K562 (cell line): ENCODE data around the gene GLRX2. TPM values are rescaled to one million over a fixed set of nuclear protein-coding genes. Genes with fewer than 3 reads are reported as not detected.

Source experiments
- ETS2 ChIP-seq: IDR thresholded peaks from 2 replicates; pipeline ENCODE4 v1.6.1; 2016; ENCODE audit warnings: borderline replicate concordance, missing genetic modification characterization, mild to moderate bottlenecking, moderate library complexity, missing compliant biosample characterization; ENCODE audit not compliant: poor library complexity, severe bottlenecking
- ETV1 ChIP-seq: fragments of 450-650 bp; conservative IDR thresholded peaks from 2 replicates; pipeline ENCODE4 v1.6.1; 2016; ENCODE audit warnings: missing genetic modification characterization, control low read depth, low read depth, missing compliant biosample characterization
- FUS ChIP-seq: fragments of 200-400 bp; formaldehyde crosslinking; optimal IDR thresholded peaks from 2 replicates; pipeline ENCODE3; 2017; ENCODE audit warnings: low read depth, low read length
- MAZ ChIP-seq, 2 experiments: fragments of 450-650 bp in 1 of 2; sonication (generic) in 1 of 2; formaldehyde crosslinking; IDR thresholded peaks in 1 of 2; conservative IDR thresholded peaks in 1 of 2; 2 replicates each; pipeline versions ENCODE4 v1.4.0 to v1.5.0; 2020; ENCODE audit warnings: mild to moderate bottlenecking in 1 of 2, missing genetic modification reagents in 1 of 2
- NCOA1 ChIP-seq: fragments of 450-650 bp; IDR thresholded peaks from 2 replicates; pipeline ENCODE4 v1.6.1; 2016; ENCODE audit warnings: low read depth
- NEUROD1 ChIP-seq: fragments of 150-350 bp; IDR thresholded peaks from 2 replicates; pipeline ENCODE4 v1.6.1; 2014; ENCODE audit warnings: borderline replicate concordance, low read length, low read depth; ENCODE audit not compliant: partially characterized antibody
- RB1 ChIP-seq: fragments of 450-650 bp; IDR thresholded peaks from 2 replicates; pipeline ENCODE4 v1.6.1; 2017; ENCODE audit warnings: low read depth, mild to moderate bottlenecking
- RBM15 ChIP-seq: fragments of 200-400 bp; formaldehyde crosslinking; IDR thresholded peaks from 2 replicates; pipeline ENCODE4 v1.6.1; 2018; ENCODE audit warnings: mild to moderate bottlenecking, low read length, moderate library complexity; ENCODE audit not compliant: insufficient read depth
- SIRT6 ChIP-seq: IDR thresholded peaks from one replicate; pipeline ENCODE4 v1.6.1; 2012; ENCODE audit warnings: low read depth, mild to moderate bottlenecking, control low read depth, inconsistent platforms, low read length, moderate library complexity
- SRSF9 ChIP-seq: fragments of 200-400 bp; formaldehyde crosslinking; IDR thresholded peaks from 2 replicates; pipeline ENCODE4 v1.6.1; 2017; ENCODE audit warnings: low read depth, low read length, borderline replicate concordance
- TFE3 ChIP-seq: fragments of 450-650 bp; formaldehyde crosslinking; IDR thresholded peaks from 2 replicates; pipeline ENCODE4 v1.4.0; 2020; ENCODE audit warnings: mild to moderate bottlenecking, mixed read lengths
- UBTF ChIP-seq, 2 experiments: IDR thresholded peaks; 2 replicates each; pipeline ENCODE4 v1.6.1; 2012; ENCODE audit warnings: improper control_type of control experiment in 2 of 2, low read depth in 2 of 2, low read length in 2 of 2, borderline replicate concordance in 1 of 2
- ZEB2 ChIP-seq: fragments of 450-650 bp; IDR thresholded peaks from 2 replicates; pipeline ENCODE4 v1.6.1; 2016
- ZNF121 ChIP-seq: sonication (generic); formaldehyde crosslinking; conservative IDR thresholded peaks from 2 replicates; pipeline ENCODE4 v1.8.0; 2022; ENCODE audit warnings: missing genetic modification reagents
- ZNF444 ChIP-seq: fragments of 250-450 bp; sonication (Bioruptor Pico); IDR thresholded peaks from 2 replicates; pipeline ENCODE4 v1.4.0; 2020; ENCODE audit warnings: mild to moderate bottlenecking, moderate library complexity
- ZNF589 ChIP-seq: fragments of 200-800 bp; sonication (Bioruptor generic); IDR thresholded peaks from 2 replicates; pipeline ENCODE4 v1.6.1; 2016; ENCODE audit warnings: low read depth, missing genetic modification characterization, missing compliant biosample characterization
- ZNF644 ChIP-seq: fragments of 200-800 bp; sonication (Bioruptor generic); IDR thresholded peaks from 2 replicates; pipeline ENCODE4 v1.6.1; 2016; ENCODE audit warnings: low read depth, missing genetic modification characterization, missing compliant biosample characterization
- polyA plus RNA-seq, 8 experiments: library from polyadenylated mRNA; depleted of rRNA in 4 of 8; stranded (reverse) in 5 of 8; unstranded in 3 of 8; fragments of >200 nt; fragmentation: Nextera tagmentation in 2 of 8; fragmentation: Illumina TruSeq in 1 of 8; extraction: Ambion mirVana in 2 of 8; extraction: Trizol in 1 of 8; gene quantifications; 2 replicates each; pipeline versions ENCODE4 v1.2.1 to v1.2.3, GENCODE V29; 2011 to 2014; ENCODE audit warnings: inconsistent platforms in 1 of 8, missing spikeins in 1 of 8
- total RNA-seq, 7 experiments: library from RNA; depleted of rRNA in 6 of 7; stranded (reverse); fragments of >200 nt in 6 of 7; fragmentation: Illumina TruSeq in 2 of 7; extraction: Trizol in 2 of 7; gene quantifications; 2 replicates each; pipeline versions ENCODE4 v1.2.1 to v1.2.3, GENCODE V29; 2011 to 2021; ENCODE audit warnings: low replicate concordance in 1 of 7
- TF ChIP-seq, protein P1 (sequence below), 2 experiments: fragments of 450-650 bp; IDR thresholded peaks; 2 replicates each; pipeline ENCODE4 v1.6.1; 2018; ENCODE audit warnings: mild to moderate bottlenecking in 2 of 2, low read depth in 1 of 2; ENCODE audit not compliant: partially characterized antibody in 2 of 2

The GLRX2 gene
- total and polyA plus RNA-seq, 9 of the 15 experiments (the other 6 are each of a cell fraction or from before 2014, with no cell fraction given), result 13.3 to 82.6 (median 55.1) TPM

DNA sequence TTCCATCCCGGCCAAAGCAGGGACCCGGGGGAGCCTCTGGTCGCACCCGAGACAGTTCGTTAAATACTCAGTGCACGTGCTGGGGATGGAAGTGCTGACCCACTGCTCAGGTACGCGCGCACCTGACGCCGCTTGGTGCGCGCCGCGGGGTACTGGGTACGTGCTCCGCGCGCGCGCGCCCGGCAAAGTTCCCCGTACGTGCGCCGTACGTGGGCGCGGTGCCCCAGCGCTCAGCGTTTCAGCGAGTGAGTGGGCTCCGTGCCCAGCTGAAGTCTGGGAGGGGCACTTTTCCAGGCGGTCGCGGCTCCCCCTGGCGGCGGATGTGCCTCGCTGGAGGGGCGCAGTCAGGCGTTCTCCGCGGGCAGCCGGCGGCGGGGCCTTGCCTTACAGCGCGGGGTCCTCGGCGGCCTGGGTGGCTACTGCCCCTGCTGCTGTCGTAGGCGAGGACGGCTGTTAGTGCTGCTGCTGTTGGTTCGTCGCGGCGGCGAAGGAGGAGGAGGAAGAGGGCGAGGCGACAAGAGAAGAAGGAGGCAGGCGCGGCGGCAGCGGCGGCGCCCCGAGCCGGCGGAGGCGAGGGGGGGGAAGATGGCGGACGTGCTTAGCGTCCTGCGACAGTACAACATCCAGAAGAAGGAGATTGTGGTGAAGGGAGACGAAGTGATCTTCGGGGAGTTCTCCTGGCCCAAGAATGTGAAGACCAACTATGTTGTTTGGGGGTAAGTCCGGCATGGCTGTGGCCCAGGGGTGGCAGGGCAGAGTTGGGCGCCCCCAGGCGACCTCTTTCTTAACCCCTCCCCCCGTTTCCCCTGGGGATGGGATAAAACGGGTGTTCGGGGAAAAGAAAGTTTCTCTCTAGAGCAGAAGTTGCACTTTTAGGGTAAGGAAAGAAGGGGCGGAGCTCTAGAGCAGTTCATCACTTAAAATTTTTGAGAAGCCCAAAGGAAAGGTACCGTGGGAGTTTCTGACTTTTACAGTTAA lies 16.7 kb upstream of the GLRX2 start, which contains the start of gene CDC73 (continued):
- TF ChIP-seq UBTF (IDR thresholded peaks at IDR 0.05; ENCODE audit: borderline replicate concordance in 1 of 2, low read depth in 2 of 2, low read length in 2 of 2) (peak; percentile 89 to 91; a peak in 3 of 4 replicates), ETV1 (peak; percentile 39), SIRT6 (no peak), SRSF9 (no peak), TFE3 (CRISPR knock-in tag) (no peak), ZNF444 (CRISPR knock-in tag) (0 out of 2 replicates have a peak, but pooled peaks have one; percentile 77), ETS2 (no peak), FUS (peak; percentile 88), NCOA1 (peak; percentile 61), RBM15 (0 out of 2 replicates have a peak, but pooled peaks have one; percentile 41), MAZ (CRISPR knock-in tag; conservative IDR thresholded peaks at IDR 0.05 in 1 of 2, IDR thresholded peaks at IDR 0.05 in 1 of 2) (peak; percentile 97 to 98), ZNF121 (CRISPR knock-in tag) (no peak), ZNF589 (peak; percentile 49; the same call in 1 of the 2 replicates), ZEB2 (peak; percentile 85), NEUROD1 (peak; percentile 91), ZNF644 (tag) (peak; percentile 90), RB1 (peak; percentile 99)
- TF ChIP-seq, protein P1, sequence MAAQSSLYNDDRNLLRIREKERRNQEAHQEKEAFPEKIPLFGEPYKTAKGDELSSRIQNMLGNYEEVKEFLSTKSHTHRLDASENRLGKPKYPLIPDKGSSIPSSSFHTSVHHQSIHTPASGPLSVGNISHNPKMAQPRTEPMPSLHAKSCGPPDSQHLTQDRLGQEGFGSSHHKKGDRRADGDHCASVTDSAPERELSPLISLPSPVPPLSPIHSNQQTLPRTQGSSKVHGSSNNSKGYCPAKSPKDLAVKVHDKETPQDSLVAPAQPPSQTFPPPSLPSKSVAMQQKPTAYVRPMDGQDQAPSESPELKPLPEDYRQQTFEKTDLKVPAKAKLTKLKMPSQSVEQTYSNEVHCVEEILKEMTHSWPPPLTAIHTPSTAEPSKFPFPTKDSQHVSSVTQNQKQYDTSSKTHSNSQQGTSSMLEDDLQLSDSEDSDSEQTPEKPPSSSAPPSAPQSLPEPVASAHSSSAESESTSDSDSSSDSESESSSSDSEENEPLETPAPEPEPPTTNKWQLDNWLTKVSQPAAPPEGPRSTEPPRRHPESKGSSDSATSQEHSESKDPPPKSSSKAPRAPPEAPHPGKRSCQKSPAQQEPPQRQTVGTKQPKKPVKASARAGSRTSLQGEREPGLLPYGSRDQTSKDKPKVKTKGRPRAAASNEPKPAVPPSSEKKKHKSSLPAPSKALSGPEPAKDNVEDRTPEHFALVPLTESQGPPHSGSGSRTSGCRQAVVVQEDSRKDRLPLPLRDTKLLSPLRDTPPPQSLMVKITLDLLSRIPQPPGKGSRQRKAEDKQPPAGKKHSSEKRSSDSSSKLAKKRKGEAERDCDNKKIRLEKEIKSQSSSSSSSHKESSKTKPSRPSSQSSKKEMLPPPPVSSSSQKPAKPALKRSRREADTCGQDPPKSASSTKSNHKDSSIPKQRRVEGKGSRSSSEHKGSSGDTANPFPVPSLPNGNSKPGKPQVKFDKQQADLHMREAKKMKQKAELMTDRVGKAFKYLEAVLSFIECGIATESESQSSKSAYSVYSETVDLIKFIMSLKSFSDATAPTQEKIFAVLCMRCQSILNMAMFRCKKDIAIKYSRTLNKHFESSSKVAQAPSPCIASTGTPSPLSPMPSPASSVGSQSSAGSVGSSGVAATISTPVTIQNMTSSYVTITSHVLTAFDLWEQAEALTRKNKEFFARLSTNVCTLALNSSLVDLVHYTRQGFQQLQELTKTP (IDR thresholded peaks at IDR 0.05; ENCODE audit: low read depth in 1 of 2, partially characterized antibody in 2 of 2), result peak; percentile 59 to 85
